Epidermal melanocyte (primary cell): ENCODE measurements around the gene IPCEF1.

Experiments
- DNase-seq: peaks from one replicate; pipeline ENCODE4 v3.0.0; 2011; ENCODE audit warnings: low spot score; ENCODE audit not compliant: insufficient read length

IPCEF1 gene

GRCh38 chr6:154356690-154357089, at the start of gene IPCEF1:
IPCEF1 (minus strand) TSS chr6:154356803; CDS start chr6:154265947, 90,856 bp downstream.
- DNase-seq = no peak

GRCh38 chr6:154406301-154406700, 49.7 kb upstream of the IPCEF1 start:
- no peak for DNase-seq

- no peak for DNase-seq
Measured at GRCh38 chr6:154404791-154405400, 48.3 kb upstream of the IPCEF1 start.

GRCh38 chr6:154403788-154404187, 47.2 kb upstream of the IPCEF1 start:
- no peak for DNase-seq

- no peak for DNase-seq
Measured at GRCh38 chr6:154402081-154402780, 45.6 kb upstream of the IPCEF1 start.

GRCh38 chr6:154399097-154399496, 42.5 kb upstream of the IPCEF1 start:
- no peak for DNase-seq

GRCh38 chr6:154397491-154398195, 41.0 kb upstream of the IPCEF1 start:
- DNase-seq = no peak

- DNase-seq = no peak
Measured at GRCh38 chr6:154395878-154396277, 39.3 kb upstream of the IPCEF1 start.

GRCh38 chr6:154395316-154395715, 38.7 kb upstream of the IPCEF1 start:
- no peak for DNase-seq

GRCh38 chr6:154394571-154394970, 38.0 kb upstream of the IPCEF1 start:
- no peak for DNase-seq

GRCh38 chr6:154390034-154390433, 33.4 kb upstream of the IPCEF1 start:
- DNase-seq = no peak

GRCh38 chr6:154388803-154389202, 32.2 kb upstream of the IPCEF1 start:
- DNase-seq = no peak

GRCh38 chr6:154386848-154387717, 30.5 kb upstream of the IPCEF1 start:
- no peak for DNase-seq

- DNase-seq = no peak
Measured at GRCh38 chr6:154384191-154384590, 27.6 kb upstream of the IPCEF1 start.

GRCh38 chr6:154383273-154383672, 26.7 kb upstream of the IPCEF1 start:
- DNase-seq = no peak

GRCh38 chr6:154382740-154383139, 26.1 kb upstream of the IPCEF1 start:
- no peak for DNase-seq

GRCh38 chr6:154381548-154381947, 24.9 kb upstream of the IPCEF1 start:
- DNase-seq = no peak

GRCh38 chr6:154380741-154381140, 24.1 kb upstream of the IPCEF1 start:
- no peak for DNase-seq

GRCh38 chr6:154379585-154379984, 23.0 kb upstream of the IPCEF1 start:
- no peak for DNase-seq

- DNase-seq = no peak
Measured at GRCh38 chr6:154378518-154378917, 21.9 kb upstream of the IPCEF1 start.

- no peak for DNase-seq
Measured at GRCh38 chr6:154377726-154378125, 21.1 kb upstream of the IPCEF1 start.

GRCh38 chr6:154373971-154374370, 17.4 kb upstream of the IPCEF1 start:
- no peak for DNase-seq
